ENCODE measurements around the gene RAPGEF1.
"Not testable (repeated sequence)": the region's sequence is repeated elsewhere in the genome, so short reads cannot be mapped to it uniquely, and the experiment has no call there.

Gene RAPGEF1

GRCh38 chr9:131709771-131710431, 30.0 kb downstream of the RAPGEF1 start:
- TF ChIP-seq, protein P1, sequence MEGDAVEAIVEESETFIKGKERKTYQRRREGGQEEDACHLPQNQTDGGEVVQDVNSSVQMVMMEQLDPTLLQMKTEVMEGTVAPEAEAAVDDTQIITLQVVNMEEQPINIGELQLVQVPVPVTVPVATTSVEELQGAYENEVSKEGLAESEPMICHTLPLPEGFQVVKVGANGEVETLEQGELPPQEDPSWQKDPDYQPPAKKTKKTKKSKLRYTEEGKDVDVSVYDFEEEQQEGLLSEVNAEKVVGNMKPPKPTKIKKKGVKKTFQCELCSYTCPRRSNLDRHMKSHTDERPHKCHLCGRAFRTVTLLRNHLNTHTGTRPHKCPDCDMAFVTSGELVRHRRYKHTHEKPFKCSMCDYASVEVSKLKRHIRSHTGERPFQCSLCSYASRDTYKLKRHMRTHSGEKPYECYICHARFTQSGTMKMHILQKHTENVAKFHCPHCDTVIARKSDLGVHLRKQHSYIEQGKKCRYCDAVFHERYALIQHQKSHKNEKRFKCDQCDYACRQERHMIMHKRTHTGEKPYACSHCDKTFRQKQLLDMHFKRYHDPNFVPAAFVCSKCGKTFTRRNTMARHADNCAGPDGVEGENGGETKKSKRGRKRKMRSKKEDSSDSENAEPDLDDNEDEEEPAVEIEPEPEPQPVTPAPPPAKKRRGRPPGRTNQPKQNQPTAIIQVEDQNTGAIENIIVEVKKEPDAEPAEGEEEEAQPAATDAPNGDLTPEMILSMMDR (IDR thresholded peaks at IDR 0.05; ENCODE audit: insufficient read depth, low read length), result no peak
- TF ChIP-seq, protein P2, sequence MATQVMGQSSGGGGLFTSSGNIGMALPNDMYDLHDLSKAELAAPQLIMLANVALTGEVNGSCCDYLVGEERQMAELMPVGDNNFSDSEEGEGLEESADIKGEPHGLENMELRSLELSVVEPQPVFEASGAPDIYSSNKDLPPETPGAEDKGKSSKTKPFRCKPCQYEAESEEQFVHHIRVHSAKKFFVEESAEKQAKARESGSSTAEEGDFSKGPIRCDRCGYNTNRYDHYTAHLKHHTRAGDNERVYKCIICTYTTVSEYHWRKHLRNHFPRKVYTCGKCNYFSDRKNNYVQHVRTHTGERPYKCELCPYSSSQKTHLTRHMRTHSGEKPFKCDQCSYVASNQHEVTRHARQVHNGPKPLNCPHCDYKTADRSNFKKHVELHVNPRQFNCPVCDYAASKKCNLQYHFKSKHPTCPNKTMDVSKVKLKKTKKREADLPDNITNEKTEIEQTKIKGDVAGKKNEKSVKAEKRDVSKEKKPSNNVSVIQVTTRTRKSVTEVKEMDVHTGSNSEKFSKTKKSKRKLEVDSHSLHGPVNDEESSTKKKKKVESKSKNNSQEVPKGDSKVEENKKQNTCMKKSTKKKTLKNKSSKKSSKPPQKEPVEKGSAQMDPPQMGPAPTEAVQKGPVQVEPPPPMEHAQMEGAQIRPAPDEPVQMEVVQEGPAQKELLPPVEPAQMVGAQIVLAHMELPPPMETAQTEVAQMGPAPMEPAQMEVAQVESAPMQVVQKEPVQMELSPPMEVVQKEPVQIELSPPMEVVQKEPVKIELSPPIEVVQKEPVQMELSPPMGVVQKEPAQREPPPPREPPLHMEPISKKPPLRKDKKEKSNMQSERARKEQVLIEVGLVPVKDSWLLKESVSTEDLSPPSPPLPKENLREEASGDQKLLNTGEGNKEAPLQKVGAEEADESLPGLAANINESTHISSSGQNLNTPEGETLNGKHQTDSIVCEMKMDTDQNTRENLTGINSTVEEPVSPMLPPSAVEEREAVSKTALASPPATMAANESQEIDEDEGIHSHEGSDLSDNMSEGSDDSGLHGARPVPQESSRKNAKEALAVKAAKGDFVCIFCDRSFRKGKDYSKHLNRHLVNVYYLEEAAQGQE (IDR thresholded peaks at IDR 0.05; ENCODE audit: insufficient replicate concordance, low read depth), result no peak
- TF ChIP-seq POLR2AphosphoS5 (IDR thresholded peaks at IDR 0.05; ENCODE audit: low read depth), result no peak
- TF ChIP-seq GABPA (IDR thresholded peaks at IDR 0.05; ENCODE audit: low read depth), result no peak
- no peak for TF ChIP-seq SPI1 (IDR thresholded peaks at IDR 0.05; ENCODE audit: borderline replicate concordance, low read depth)
- H3K27me3 ChIP-seq (ENCODE audit: insufficient read depth, poor library complexity, severe bottlenecking), result no peaks in the 10 kb centered on the region
- DNase-seq (ENCODE audit: low read depth in 1 of 2, low spot score in 1 of 2), result no peak
- no peak overlapping the region for H3K4me3 ChIP-seq (replicated peaks; ENCODE audit: insufficient read depth, low read length)
- no peak overlapping the region for H3K27ac ChIP-seq (replicated peaks)

DNA sequence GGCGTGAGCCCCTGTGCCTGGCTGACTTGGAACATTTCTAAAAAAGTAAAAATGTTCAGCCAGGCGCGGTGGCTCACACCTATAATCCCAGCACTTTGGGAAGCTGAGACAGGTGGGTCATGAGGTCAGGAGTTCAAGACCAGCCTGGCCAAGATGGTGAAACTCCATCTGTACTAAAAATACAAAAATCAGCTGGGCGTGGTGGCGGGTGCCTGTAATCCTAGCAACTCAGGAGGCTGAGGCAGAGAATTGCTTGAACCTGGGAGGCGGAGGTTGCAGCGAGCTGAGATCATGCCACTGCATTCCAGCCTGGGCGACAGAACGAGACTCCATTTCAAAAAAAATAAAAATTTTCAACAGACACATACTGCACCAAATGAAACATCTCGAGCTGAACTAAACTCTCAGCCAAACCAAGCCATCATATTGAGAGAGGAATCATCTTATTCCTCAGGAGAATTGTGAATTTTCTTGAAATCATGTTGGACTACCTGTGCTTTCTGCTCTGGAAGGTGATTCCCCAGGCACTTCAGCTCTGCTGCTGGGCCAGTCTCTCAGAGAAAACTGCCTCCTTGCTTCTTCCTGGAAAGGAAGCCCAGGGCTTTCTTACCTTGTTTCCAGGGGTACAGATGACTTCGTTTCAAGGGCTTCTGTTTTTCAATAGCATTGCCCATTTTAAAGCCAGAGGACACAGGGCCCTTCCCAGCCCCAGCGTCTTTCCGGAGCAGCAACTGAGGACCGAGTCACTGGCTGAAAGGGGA, 30.7 kb downstream of the RAPGEF1 start:
- peak overlapping the region; percentile 62 for H3K27ac ChIP-seq (replicated peaks)
- not testable (repeated sequence) for DNase-seq (ENCODE audit: low read depth in 1 of 2, low spot score in 1 of 2); H3K27me3 ChIP-seq (ENCODE audit: insufficient read depth, poor library complexity, severe bottlenecking); H3K4me3 ChIP-seq (replicated peaks; ENCODE audit: insufficient read depth, low read length)

- TF ChIP-seq SPI1 (IDR thresholded peaks at IDR 0.05; ENCODE audit: borderline replicate concordance, low read depth) (no peak), POLR2AphosphoS5 (IDR thresholded peaks at IDR 0.05; ENCODE audit: low read depth) (no peak), GABPA (IDR thresholded peaks at IDR 0.05; ENCODE audit: low read depth) (no peak)
- TF ChIP-seq, protein P2 (IDR thresholded peaks at IDR 0.05; ENCODE audit: insufficient replicate concordance, low read depth), result no peak
- TF ChIP-seq, protein P1 (IDR thresholded peaks at IDR 0.05; ENCODE audit: insufficient read depth, low read length), result no peak
- H3K27ac ChIP-seq (replicated peaks), result peak overlapping the region; percentile 62
- no peak overlapping the region for H3K4me3 ChIP-seq (replicated peaks; ENCODE audit: insufficient read depth, low read length)
- H3K27me3 ChIP-seq (ENCODE audit: insufficient read depth, poor library complexity, severe bottlenecking), result no peaks in the 10 kb centered on the region
- peak in 1 of 2 experiments; percentile 62 for DNase-seq (ENCODE audit: low read depth in 1 of 2, low spot score in 1 of 2)
Observed at GRCh38 chr9:131708226-131709002, 31.5 kb downstream of the RAPGEF1 start.

DNA sequence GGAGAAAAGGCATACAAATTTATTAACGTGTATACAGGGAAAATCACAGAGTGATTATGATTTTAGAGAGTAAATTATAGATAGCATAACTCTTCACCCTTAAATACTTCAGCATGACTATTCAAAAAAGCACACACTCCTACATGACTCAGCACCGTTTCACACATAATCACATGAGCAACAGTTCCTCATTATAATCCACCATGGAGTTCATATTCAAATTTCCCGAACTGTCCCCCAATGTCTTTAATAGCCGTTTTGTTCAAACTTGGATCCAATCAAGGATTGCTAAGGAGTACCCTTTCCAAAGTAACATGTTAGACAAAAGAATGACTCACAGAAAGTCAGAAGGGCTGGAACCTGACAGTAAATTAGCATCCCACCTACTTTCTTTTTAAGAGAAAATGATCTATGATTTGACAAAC, 32.1 kb downstream of the RAPGEF1 start:
- Histone ChIP-seq H3K4me3 (replicated peaks; ENCODE audit: insufficient read depth, low read length) (no peak overlapping the region), H3K27ac (replicated peaks) (peak overlapping the region; percentile 62), H3K27me3 (ENCODE audit: insufficient read depth, poor library complexity, severe bottlenecking) (no peaks in the 10 kb centered on the region)
- peak in 1 of 2 experiments; percentile 61 for DNase-seq (ENCODE audit: low read depth in 1 of 2, low spot score in 1 of 2)
- TF ChIP-seq SPI1 (IDR thresholded peaks at IDR 0.05; ENCODE audit: borderline replicate concordance, low read depth), result peak; percentile 89
- TF ChIP-seq, protein P2 (IDR thresholded peaks at IDR 0.05; ENCODE audit: insufficient replicate concordance, low read depth), result no peak
